ENCODE results near the gene STAM. TPM values are rescaled to one million over a fixed set of nuclear protein-coding genes. Genes with fewer than 3 reads are reported as not detected.

STAM gene
- total and polyA plus RNA-seq, 2 donors from 2014 or later, result 10.3 to 26.1 TPM

GRCh38 chr10:17765602-17766001 is 121.7 kb downstream of the STAM start:
- Histone ChIP-seq H3K27ac (ENCODE audit: low read depth in 2 of 2, low read length in 2 of 2) (no peak overlapping the region), H3K4me3 (ENCODE audit: low read length in 3 of 3) (no peak overlapping the region), H3K9ac (ENCODE audit: low read length in 3 of 3) (no peak overlapping the region), H3K27me3 (ENCODE audit: control insufficient read depth, insufficient read depth, low read length) (no peaks in the 10 kb centered on the region), H3K9me3 (ENCODE audit: control insufficient read depth in 2 of 3, insufficient read depth in 1 of 3, low read length in 3 of 3) (no peaks in the 10 kb centered on the region), H3K4me1 (ENCODE audit: control insufficient read depth in 2 of 3, insufficient read depth in 2 of 3, low read depth in 1 of 3, low read length in 3 of 3) (no peaks in the 10 kb centered on the region), H3K36me3 (ENCODE audit: control insufficient read depth in 2 of 3, insufficient read depth in 3 of 3, low read length in 3 of 3) (no peaks in the 10 kb centered on the region)
- intact Hi-C loops (cut with DNase I), result no loop called here
- no peak for FAIRE-seq
- no peak for DNase-seq
- TF ChIP-seq CTCF (IDR thresholded peaks at IDR 0.05; ENCODE audit: borderline replicate concordance, extremely low read depth, insufficient read depth), result no peak

Other genes with a start within 250 kb of the STAM start
- 0.91 TPM for gene ST8SIA6, start 189.6 kb upstream of the STAM start, total RNA-seq
- gene ST8SIA6, start 189.6 kb upstream of the STAM start, polyA plus RNA-seq (ENCODE audit: insufficient read depth, low read depth, low replicate concordance), result 0.22 TPM
- 11.6 TPM for gene HACD1, start 26.8 kb upstream of the STAM start, total RNA-seq
- gene HACD1, start 26.8 kb upstream of the STAM start, polyA plus RNA-seq (ENCODE audit: insufficient read depth, low read depth, low replicate concordance), result 11.4 TPM
- gene TMEM236, start 108.0 kb downstream of the STAM start, total RNA-seq, result 1.9 TPM
- 0.09 TPM for gene TMEM236, start 108.0 kb downstream of the STAM start, polyA plus RNA-seq (ENCODE audit: insufficient read depth, low read depth, low replicate concordance)
- gene MRC1, start 165.2 kb downstream of the STAM start, total RNA-seq, result 67.8 TPM
- 3.4 TPM for gene MRC1, start 165.2 kb downstream of the STAM start, polyA plus RNA-seq (ENCODE audit: insufficient read depth, low read depth, low replicate concordance)

All from kidney (tissue), 14 donors.